WTC11 (cell line): ENCODE results near the gene ZEB2.

Source experiments
- ZNF671 ChIP-seq: fragments of 250-450 bp; sonication (Bioruptor Pico); IDR thresholded peaks from 2 replicates; pipeline ENCODE4 v1.8.0; 2021; ENCODE audit warnings: mild to moderate bottlenecking
- TF ChIP-seq, protein P1 (sequence below): fragments of 200-600 bp; IDR thresholded peaks from 2 replicates; pipeline ENCODE4 v1.8.0; 2022; ENCODE audit warnings: antibody characterized with exemption
- TF ChIP-seq, protein P2 (sequence below): sonication (generic); formaldehyde crosslinking; conservative IDR thresholded peaks from 2 replicates; pipeline ENCODE4 v1.8.1; 2022; ENCODE audit warnings: mild to moderate bottlenecking, missing genetic modification reagents

GRCh38 chr2:144449028-144449406 is 70.9 kb downstream of the ZEB2 start:
- TF ChIP-seq, protein P1, sequence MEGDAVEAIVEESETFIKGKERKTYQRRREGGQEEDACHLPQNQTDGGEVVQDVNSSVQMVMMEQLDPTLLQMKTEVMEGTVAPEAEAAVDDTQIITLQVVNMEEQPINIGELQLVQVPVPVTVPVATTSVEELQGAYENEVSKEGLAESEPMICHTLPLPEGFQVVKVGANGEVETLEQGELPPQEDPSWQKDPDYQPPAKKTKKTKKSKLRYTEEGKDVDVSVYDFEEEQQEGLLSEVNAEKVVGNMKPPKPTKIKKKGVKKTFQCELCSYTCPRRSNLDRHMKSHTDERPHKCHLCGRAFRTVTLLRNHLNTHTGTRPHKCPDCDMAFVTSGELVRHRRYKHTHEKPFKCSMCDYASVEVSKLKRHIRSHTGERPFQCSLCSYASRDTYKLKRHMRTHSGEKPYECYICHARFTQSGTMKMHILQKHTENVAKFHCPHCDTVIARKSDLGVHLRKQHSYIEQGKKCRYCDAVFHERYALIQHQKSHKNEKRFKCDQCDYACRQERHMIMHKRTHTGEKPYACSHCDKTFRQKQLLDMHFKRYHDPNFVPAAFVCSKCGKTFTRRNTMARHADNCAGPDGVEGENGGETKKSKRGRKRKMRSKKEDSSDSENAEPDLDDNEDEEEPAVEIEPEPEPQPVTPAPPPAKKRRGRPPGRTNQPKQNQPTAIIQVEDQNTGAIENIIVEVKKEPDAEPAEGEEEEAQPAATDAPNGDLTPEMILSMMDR, result peak; percentile 19; the same call in 1 of the 2 replicates
- TF ChIP-seq, protein P2, sequence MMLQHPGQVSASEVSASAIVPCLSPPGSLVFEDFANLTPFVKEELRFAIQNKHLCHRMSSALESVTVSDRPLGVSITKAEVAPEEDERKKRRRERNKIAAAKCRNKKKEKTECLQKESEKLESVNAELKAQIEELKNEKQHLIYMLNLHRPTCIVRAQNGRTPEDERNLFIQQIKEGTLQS (CRISPR knock-in tag), result no peak
- no peak for TF ChIP-seq ZNF671 (CRISPR knock-in tag)
